Progenitor cell of endocrine pancreas (in vitro differentiated cells): ENCODE data around the gene BOC. TPM values are rescaled to one million over a fixed set of nuclear protein-coding genes. Genes with fewer than 3 reads are reported as not detected.

ENCODE experiments used
- DNase-seq: peaks from one replicate; pipeline ENCODE4 v3.0.0; 2021; ENCODE audit warnings: low spot score; ENCODE audit not compliant: unreplicated experiment
- H3K27ac Mint-ChIP-seq: 2 replicates; pipeline ENCODE4 v1.8.0; 2021; ENCODE audit warnings: mild to moderate bottlenecking, moderate library complexity, mixed read lengths
- H3K27me3 Mint-ChIP-seq: 2 replicates; pipeline ENCODE4 v1.8.0; 2021; ENCODE audit warnings: mixed read lengths
- H3K36me3 Mint-ChIP-seq: 2 replicates; pipeline ENCODE4 v1.8.0; 2022; ENCODE audit warnings: mixed read lengths; ENCODE audit not compliant: insufficient read depth
- H3K4me1 Mint-ChIP-seq: 2 replicates; pipeline ENCODE4 v1.8.0; 2021; ENCODE audit warnings: low read depth, mixed read lengths
- H3K4me3 Mint-ChIP-seq: 2 replicates; pipeline ENCODE4 v1.8.0; 2021; ENCODE audit warnings: low read depth, mild to moderate bottlenecking, moderate library complexity, mixed read lengths
- H3K9me3 Mint-ChIP-seq: 2 replicates; pipeline ENCODE4 v1.8.0; 2021; ENCODE audit warnings: low read depth, mixed read lengths
- total RNA-seq: library from RNA; stranded (reverse); gene quantifications from 2 replicates; pipeline ENCODE4 v1.2.1, GENCODE V29; 2021
- TF ChIP-seq, protein P1 (sequence below): fragments of 200-600 bp; sonication (generic); IDR thresholded peaks from one replicate; pipeline ENCODE4 v1.5.0; 2021; ENCODE audit warnings: antibody characterized with exemption, mild to moderate bottlenecking; ENCODE audit not compliant: unreplicated experiment

The BOC gene
- total RNA-seq, 1 donor from 2014 or later = 10.8 TPM

DNA sequence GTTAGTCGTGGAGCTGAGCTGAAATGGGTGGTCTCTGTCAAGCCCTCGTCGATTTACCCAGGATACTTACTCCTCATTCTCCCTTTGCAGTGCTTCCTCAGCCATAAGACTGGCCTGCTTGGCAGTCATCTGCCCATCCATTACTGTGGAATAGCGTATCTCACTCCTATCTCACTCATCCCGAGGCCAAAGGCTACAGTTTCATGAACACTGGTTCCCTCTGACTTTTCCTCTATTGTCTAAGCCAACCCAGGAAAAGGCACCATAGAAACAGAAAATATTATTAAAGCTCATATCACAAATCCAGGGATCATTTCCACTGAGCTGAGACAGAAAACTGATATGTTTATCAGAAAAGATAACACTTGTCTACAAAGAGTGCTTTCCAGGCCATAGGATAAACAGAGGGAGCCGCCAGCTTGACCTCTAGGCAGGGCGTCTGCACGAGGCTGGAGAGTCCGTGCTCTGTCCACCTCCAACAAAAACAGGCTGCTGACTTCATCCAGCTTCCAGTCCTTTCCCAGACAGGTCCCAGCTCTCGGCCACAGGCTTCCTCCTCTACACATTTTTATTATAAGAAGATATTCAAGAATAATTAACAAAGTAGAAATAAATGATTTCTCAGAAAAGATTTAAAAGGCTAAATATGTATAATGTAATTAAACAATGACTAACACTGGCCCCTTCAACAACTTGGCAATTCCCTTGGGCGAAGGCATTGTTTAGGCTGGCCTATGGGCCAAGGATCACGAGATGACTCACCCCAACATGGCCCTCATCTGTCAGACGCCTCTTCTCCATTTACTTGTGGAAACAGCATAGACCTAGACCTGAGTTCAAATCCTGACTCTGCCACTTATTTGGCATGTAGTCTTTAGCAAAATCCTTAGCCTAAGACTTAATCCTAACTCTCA, 27.4 kb upstream of the BOC start:
- H3K4me1 Mint-ChIP-seq = peaks cover 4% of the 10 kb centered on the region
- no peak overlapping the region for H3K27ac Mint-ChIP-seq
- H3K36me3 Mint-ChIP-seq = no peaks in the 10 kb centered on the region
- DNase-seq = no peak
- peaks cover 9% of the 10 kb centered on the region for H3K9me3 Mint-ChIP-seq
- no peak overlapping the region for H3K4me3 Mint-ChIP-seq
- no peaks in the 10 kb centered on the region for H3K27me3 Mint-ChIP-seq
- TF ChIP-seq, protein P1, sequence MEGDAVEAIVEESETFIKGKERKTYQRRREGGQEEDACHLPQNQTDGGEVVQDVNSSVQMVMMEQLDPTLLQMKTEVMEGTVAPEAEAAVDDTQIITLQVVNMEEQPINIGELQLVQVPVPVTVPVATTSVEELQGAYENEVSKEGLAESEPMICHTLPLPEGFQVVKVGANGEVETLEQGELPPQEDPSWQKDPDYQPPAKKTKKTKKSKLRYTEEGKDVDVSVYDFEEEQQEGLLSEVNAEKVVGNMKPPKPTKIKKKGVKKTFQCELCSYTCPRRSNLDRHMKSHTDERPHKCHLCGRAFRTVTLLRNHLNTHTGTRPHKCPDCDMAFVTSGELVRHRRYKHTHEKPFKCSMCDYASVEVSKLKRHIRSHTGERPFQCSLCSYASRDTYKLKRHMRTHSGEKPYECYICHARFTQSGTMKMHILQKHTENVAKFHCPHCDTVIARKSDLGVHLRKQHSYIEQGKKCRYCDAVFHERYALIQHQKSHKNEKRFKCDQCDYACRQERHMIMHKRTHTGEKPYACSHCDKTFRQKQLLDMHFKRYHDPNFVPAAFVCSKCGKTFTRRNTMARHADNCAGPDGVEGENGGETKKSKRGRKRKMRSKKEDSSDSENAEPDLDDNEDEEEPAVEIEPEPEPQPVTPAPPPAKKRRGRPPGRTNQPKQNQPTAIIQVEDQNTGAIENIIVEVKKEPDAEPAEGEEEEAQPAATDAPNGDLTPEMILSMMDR = no peak

DNA sequence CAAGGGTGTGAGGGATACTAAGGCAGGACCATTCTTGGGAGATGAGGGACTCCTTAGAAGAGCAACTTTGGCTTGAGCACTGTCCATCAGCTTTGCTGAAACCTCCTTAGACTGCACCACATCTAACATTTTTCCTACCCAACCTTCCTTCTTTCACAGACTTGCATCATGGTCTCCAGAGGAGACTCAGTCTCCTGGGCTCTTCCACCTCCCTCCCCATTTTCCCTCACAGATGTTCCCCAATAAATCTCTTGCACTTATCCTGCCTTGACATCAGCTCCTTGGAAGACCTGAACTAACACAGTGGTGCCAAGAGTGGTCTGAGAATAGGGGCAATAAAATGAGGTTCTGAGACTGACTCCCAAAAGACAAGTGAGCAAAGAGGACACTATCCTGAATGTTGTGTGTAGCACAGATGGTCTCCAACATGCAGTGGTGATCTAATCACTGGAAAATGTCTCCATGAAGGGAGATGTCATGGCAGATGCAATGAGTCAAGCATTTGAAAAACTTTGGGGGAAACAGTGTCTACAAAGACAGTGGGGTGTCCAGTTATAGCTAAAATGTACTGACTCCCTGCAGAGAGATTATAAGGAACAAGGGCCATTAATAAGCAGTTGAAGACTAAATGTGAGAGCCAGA, 26.0 kb upstream of the BOC start:
- H3K9me3 Mint-ChIP-seq = peaks cover 9% of the 10 kb centered on the region
- H3K4me3 Mint-ChIP-seq = no peak overlapping the region
- no peaks in the 10 kb centered on the region for H3K36me3 Mint-ChIP-seq
- no peaks in the 10 kb centered on the region for H3K27me3 Mint-ChIP-seq
- H3K27ac Mint-ChIP-seq = no peak overlapping the region
- H3K4me1 Mint-ChIP-seq = peaks cover 4% of the 10 kb centered on the region
- TF ChIP-seq, protein P1 = no peak
- DNase-seq = no peak

DNA sequence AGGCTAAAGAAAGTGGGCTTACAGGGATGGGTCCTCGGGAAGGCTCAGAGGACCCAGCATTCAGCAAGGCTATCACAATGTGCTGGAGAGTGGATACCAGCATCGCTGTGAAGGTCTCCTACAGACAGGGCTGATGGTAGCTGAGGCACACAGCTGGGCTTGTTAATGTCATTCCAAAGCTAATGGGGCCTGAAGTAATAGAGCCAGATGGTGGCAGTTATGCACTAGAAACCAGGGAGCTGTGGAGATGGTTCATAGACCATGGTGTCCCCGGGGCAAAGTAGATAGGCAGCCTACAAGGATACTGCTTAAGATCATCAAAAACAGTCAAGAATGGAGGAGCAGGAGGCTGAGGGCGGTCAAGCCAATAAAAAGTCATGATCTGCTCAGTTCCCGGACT, 24.8 kb upstream of the BOC start:
- H3K36me3 Mint-ChIP-seq = no peaks in the 10 kb centered on the region
- no peak for DNase-seq

DNA sequence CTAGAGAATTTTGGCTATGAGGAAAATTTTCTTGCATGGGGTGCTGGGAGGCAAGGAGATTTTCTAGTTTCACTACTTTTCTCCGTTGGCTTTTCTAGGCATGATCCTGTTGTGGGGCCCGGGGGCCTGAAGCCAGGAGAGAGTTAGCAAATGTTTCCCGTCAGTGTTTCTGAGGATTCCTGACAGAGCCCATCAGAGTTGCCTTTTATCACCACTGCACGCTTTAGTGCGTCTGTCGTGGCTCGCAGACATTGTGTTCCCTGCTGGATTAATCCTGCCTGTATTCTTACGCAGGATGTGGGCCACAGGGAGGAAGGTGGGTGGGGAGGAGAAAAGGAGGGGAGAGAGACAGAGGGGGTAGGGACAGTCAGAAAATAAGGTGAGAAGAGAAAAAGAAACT, 18.1 kb upstream of the BOC start:
- Mint-ChIP-seq H3K27me3 (no peaks in the 10 kb centered on the region), H3K36me3 (no peaks in the 10 kb centered on the region), H3K4me3 (no peak overlapping the region), H3K9me3 (peaks cover 3% of the 10 kb centered on the region), H3K27ac (no peak overlapping the region), H3K4me1 (no peaks in the 10 kb centered on the region)
- TF ChIP-seq, protein P1 = no peak
- no peak for DNase-seq

More for the DNA sequence above, 24.8 kb upstream of the BOC start:
- no peak overlapping the region for H3K4me3 Mint-ChIP-seq
- TF ChIP-seq, protein P1 = no peak
- H3K27ac Mint-ChIP-seq = no peak overlapping the region
- H3K4me1 Mint-ChIP-seq = peaks cover 4% of the 10 kb centered on the region
- no peaks in the 10 kb centered on the region for H3K27me3 Mint-ChIP-seq
- H3K9me3 Mint-ChIP-seq = peaks cover 9% of the 10 kb centered on the region

DNA sequence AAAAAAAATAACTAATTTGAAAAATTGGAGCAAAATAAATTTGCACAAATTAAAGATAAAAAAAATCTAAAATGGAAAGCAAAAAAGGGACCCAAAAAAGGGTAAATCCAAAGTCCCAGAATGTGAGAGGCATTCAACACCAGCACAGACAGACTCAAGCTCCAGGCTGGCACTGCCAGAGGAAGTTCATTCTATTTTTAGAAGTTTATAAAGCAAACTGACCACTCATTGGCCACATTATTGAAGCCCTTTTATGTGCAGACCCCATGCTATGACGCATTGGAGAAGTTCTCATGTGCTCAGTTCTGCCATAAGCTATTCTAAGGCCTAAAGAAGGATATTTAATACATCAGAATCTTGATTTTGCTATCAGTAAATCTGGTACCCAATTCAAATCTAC, 17.6 kb upstream of the BOC start:
- no peaks in the 10 kb centered on the region for H3K4me1 Mint-ChIP-seq
- no peak overlapping the region for H3K27ac Mint-ChIP-seq
- no peaks in the 10 kb centered on the region for H3K27me3 Mint-ChIP-seq
- DNase-seq = no peak
- TF ChIP-seq, protein P1 = no peak
- H3K4me3 Mint-ChIP-seq = no peak overlapping the region
- no peaks in the 10 kb centered on the region for H3K9me3 Mint-ChIP-seq
- no peaks in the 10 kb centered on the region for H3K36me3 Mint-ChIP-seq
